ENCODE results near the gene STK39.

DNA sequence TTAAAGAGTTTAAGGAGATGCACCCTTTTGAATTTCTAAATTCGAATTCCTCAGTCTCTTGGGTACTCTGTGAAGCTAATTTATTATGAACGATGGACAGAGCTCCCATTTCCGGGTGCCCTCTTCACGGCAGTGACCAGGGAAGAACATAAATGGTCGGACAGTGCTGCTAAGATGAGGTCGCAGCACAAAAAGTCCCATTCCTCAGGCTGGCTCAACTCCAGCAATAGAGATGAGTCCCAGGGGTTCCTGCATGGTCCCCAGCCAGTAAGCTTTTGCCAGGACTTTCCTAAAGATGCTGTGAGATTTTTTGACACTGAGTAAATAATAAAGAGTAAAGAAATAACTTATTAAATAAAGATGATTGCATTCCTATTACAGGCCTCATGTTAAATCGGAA is 43.0 kb upstream of the STK39 start:
- TF ChIP-seq, protein P1, sequence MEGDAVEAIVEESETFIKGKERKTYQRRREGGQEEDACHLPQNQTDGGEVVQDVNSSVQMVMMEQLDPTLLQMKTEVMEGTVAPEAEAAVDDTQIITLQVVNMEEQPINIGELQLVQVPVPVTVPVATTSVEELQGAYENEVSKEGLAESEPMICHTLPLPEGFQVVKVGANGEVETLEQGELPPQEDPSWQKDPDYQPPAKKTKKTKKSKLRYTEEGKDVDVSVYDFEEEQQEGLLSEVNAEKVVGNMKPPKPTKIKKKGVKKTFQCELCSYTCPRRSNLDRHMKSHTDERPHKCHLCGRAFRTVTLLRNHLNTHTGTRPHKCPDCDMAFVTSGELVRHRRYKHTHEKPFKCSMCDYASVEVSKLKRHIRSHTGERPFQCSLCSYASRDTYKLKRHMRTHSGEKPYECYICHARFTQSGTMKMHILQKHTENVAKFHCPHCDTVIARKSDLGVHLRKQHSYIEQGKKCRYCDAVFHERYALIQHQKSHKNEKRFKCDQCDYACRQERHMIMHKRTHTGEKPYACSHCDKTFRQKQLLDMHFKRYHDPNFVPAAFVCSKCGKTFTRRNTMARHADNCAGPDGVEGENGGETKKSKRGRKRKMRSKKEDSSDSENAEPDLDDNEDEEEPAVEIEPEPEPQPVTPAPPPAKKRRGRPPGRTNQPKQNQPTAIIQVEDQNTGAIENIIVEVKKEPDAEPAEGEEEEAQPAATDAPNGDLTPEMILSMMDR (IDR thresholded peaks at IDR 0.05) = no peak
- TF ChIP-seq POLR2A (IDR thresholded peaks at IDR 0.05) = no peak

All from right lobe of liver (tissue), 4 donors.